Adrenal gland (tissue), 12 donors: Measurements from ENCODE around the gene CHST11. TPM values are rescaled to one million over a fixed set of nuclear protein-coding genes. Genes with fewer than 3 reads are reported as not detected.

ENCODE experiments used
- DNase-seq, 7 donors: peaks; one replicate each; pipeline ENCODE4 v3.0.0-alpha.2; 2019 to 2020
- H3K27ac ChIP-seq, 5 donors: fragments of 200-600 bp; sonication (generic) in 4 of 5; 1 replicate in 3 of 5; 2 replicates in 2 of 5; pipeline versions ENCODE4 v1.5.1 to v1.8.0; 2016 to 2020; ENCODE audit warnings: mild to moderate bottlenecking in 1 of 5
- H3K27me3 ChIP-seq: fragments of 200-600 bp; 2 replicates; pipeline ENCODE4 v1.8.0; 2021
- H3K36me3 ChIP-seq, 2 donors: fragments of 200-600 bp; replicated peaks in 1 of 2; 1 replicate in 1 of 2; 2 replicates in 1 of 2; pipeline versions ENCODE4 v1.5.1 to v1.8.0; 2018 to 2022
- H3K4me1 ChIP-seq, 2 donors: fragments of 200-600 bp; replicated peaks in 1 of 2; 1 replicate in 1 of 2; 2 replicates in 1 of 2; pipeline versions ENCODE4 v1.5.1 to v1.8.0; 2018 to 2021
- H3K4me3 ChIP-seq, 4 donors: fragments of 200-600 bp; sonication (generic) in 3 of 4; one replicate each; pipeline ENCODE4 v1.5.1; 2016 to 2018
- H3K9me3 ChIP-seq, 3 donors: fragments of 200-600 bp; sonication (generic) in 1 of 3; replicated peaks in 1 of 3; 1 replicate in 2 of 3; 2 replicates in 1 of 3; pipeline versions ENCODE4 v1.5.1 to v1.8.0; 2016 to 2021
- POLR2A ChIP-seq, 2 donors: fragments of 450-650 bp; IDR thresholded peaks; one replicate each; pipeline ENCODE4 v1.6.1; 2017; ENCODE audit warnings: antibody characterized with exemption in 2 of 2, mild to moderate bottlenecking in 2 of 2, moderate library complexity in 1 of 2
- WGBS, 4 donors: extraction: QIAGEN DNeasy Blood & Tissue Kit in 2 of 4; methylation state at CpG; one replicate each; pipeline versions ENCODE4 v1.1.5 to v1.1.7; 2013 to 2017; 5-methylcytosine and 5-hydroxymethylcytosine counted together
- intact Hi-C, 2 donors: fragments of 100-400 bp; cut with DNase I; formaldehyde crosslinking; loops; one replicate each; pipeline versions ENCODE4 v1.14.1 to v1.15.0; 2022 to 2023
- polyA plus RNA-seq, 3 donors: library from polyadenylated mRNA; stranded (reverse); fragments of 200-250 nt in 2 of 3; fragments of 350-450 nt in 1 of 3; fragmentation: Illumina TruSeq in 1 of 3; extraction: RNeasy Lipid Tissue Mini Kit (QIAGEN cat#74804) in 1 of 3; gene quantifications; one replicate each; pipeline ENCODE4 v1.2.3, GENCODE V29; 2013 to 2014
- total RNA-seq, 9 donors: library from RNA; depleted of rRNA in 4 of 9; stranded (reverse); fragments of >200 nt in 4 of 9; fragments of 120-200 nt in 1 of 9; fragmentation: NEBNext Ultra II Directional in 1 of 9; extraction: Animal tissue kit (Norgen Biotek cat#: 25700) in 1 of 9; gene quantifications; one replicate each; pipeline versions ENCODE4 v1.1.0 to v1.2.4, GENCODE V29; 2013 to 2023
- TF ChIP-seq, protein P1 (sequence below), 6 experiments: fragments of 450-650 bp in 4 of 6; fragments of 200-600 bp in 2 of 6; sonication (generic) in 1 of 6; IDR thresholded peaks; 1 replicate in 5 of 6; 2 replicates in 1 of 6; pipeline versions ENCODE4 v1.5.1 to v1.8.0; 2016 to 2021; ENCODE audit warnings: antibody characterized with exemption in 6 of 6, mild to moderate bottlenecking in 2 of 6, moderate library complexity in 1 of 6
- donor health status: healthy with polysubstance abuse.
- donor health status: Bipolar disorder and iron deficiency.
- donor health status: DM: yes; HTN: yes; CAD: no.
- donor health status: DM: no; HTN: no; CAD: no.
- donor health status: DM: no; HTN: no; CAD: no.
- donor health status: DM: yes; HTN: yes; CAD: no.

CHST11 gene
- total and polyA plus RNA-seq, 12 donors, result 6.2 to 95.1 (median 29.8) TPM

DNA sequence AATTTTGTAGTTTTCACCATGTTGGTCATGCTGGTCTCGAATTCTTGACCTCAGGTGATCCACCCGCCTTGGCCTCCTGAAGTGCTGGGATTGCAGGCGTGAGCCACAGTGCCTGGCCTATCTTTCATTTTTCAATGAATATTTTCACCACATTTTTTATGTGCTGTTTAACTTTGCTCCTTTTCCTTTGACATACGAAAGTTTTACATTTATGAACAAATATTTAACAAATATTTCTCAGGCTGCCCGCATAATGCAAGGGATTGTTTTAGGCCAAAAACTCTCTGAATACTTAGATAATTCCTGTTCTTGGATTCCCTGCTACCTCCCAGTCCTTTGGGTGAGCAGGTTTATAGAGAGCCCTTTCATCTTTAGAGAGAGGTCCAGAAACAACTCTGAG lies 8.7 kb upstream of the CHST11 start:
- DNase-seq, result no peak
- H3K4me1 ChIP-seq, result no peaks in the 10 kb centered on the region
- H3K9me3 ChIP-seq, result no peaks in the 10 kb centered on the region
- H3K27me3 ChIP-seq, result no peaks in the 10 kb centered on the region
- intact Hi-C loops, result no loop called here
- no peak for TF ChIP-seq POLR2A (IDR thresholded peaks at IDR 0.05)
- TF ChIP-seq, protein P1, sequence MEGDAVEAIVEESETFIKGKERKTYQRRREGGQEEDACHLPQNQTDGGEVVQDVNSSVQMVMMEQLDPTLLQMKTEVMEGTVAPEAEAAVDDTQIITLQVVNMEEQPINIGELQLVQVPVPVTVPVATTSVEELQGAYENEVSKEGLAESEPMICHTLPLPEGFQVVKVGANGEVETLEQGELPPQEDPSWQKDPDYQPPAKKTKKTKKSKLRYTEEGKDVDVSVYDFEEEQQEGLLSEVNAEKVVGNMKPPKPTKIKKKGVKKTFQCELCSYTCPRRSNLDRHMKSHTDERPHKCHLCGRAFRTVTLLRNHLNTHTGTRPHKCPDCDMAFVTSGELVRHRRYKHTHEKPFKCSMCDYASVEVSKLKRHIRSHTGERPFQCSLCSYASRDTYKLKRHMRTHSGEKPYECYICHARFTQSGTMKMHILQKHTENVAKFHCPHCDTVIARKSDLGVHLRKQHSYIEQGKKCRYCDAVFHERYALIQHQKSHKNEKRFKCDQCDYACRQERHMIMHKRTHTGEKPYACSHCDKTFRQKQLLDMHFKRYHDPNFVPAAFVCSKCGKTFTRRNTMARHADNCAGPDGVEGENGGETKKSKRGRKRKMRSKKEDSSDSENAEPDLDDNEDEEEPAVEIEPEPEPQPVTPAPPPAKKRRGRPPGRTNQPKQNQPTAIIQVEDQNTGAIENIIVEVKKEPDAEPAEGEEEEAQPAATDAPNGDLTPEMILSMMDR (IDR thresholded peaks at IDR 0.05), result no peak
- no peaks in the 10 kb centered on the region for H3K36me3 ChIP-seq
- 79 to 91% (median 82%) methylated on average over 5 of the region's 5 CpGs for WGBS, 4 donors
- H3K4me3 ChIP-seq, result no peak overlapping the region
- no peak overlapping the region for H3K27ac ChIP-seq

GRCh38 chr12:104448451-104448850 lies 8.3 kb upstream of the CHST11 start:
- Histone ChIP-seq H3K36me3 (no peaks in the 10 kb centered on the region), H3K4me3 (no peak overlapping the region), H3K4me1 (no peaks in the 10 kb centered on the region), H3K9me3 (no peaks in the 10 kb centered on the region), H3K27me3 (no peaks in the 10 kb centered on the region), H3K27ac (no peak overlapping the region)
- no peak for DNase-seq
- WGBS, 4 donors, result 71 to 100% (median 95%) methylated on average over 1 of the region's 1 CpG
- TF ChIP-seq, protein P1 (IDR thresholded peaks at IDR 0.05), result no peak
- no peak for TF ChIP-seq POLR2A (IDR thresholded peaks at IDR 0.05)
- intact Hi-C loops, result no loop called here

DNA sequence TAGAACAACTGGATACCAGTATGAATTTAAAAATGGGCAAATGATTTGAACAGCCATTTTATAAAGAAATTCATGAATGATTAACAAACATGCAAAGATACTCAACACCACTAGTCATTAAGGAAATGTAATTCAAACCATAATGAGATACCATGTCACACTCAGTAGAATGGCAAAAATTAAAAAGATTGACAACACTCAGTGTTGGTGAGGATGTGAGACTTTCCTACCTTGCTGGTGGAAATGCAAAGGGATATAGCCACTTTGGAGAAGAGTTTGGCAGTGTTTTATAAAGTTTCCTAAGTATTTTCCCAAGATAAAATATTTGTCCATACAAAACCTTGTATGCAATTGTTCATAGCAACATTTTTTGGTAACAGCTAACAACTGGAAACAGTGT lies 6.0 kb upstream of the CHST11 start:
- H3K4me1 ChIP-seq, result peaks cover 0 to 8% of the 10 kb centered on the region in 2 donors
- no peak overlapping the region for H3K4me3 ChIP-seq
- no peaks in the 10 kb centered on the region for H3K36me3 ChIP-seq
- no peak overlapping the region for H3K27ac ChIP-seq
- intact Hi-C loops, result no loop called here
- TF ChIP-seq, protein P1 (IDR thresholded peaks at IDR 0.05), result no peak
- no peak for TF ChIP-seq POLR2A (IDR thresholded peaks at IDR 0.05)
- DNase-seq, result no peak
- H3K27me3 ChIP-seq, result no peaks in the 10 kb centered on the region
- H3K9me3 ChIP-seq, result no peaks in the 10 kb centered on the region

- Histone ChIP-seq H3K9me3 (no peaks in the 10 kb centered on the region), H3K4me1 (peaks cover 0 to 14% of the 10 kb centered on the region in 2 donors), H3K4me3 (no peak overlapping the region), H3K27ac (no peak overlapping the region), H3K27me3 (no peaks in the 10 kb centered on the region), H3K36me3 (no peaks in the 10 kb centered on the region)
- 96 to 100% (median 98%) methylated on average over 1 of the region's 1 CpG for WGBS, 4 donors
- no peak for DNase-seq
- TF ChIP-seq POLR2A (IDR thresholded peaks at IDR 0.05), result no peak
- TF ChIP-seq, protein P1 (IDR thresholded peaks at IDR 0.05), result no peak
- intact Hi-C loops, result no loop called here
Measured at GRCh38 chr12:104452087-104452486, 4.7 kb upstream of the CHST11 start.
